HepG2 (cell line): Measurements from ENCODE around the gene IL16.

Source experiments
- EZH2 ChIP-seq: conservative IDR thresholded peaks from 2 replicates; pipeline ENCODE4 v1.6.1; 2012; ENCODE audit warnings: mild to moderate bottlenecking, low read depth, low read length, moderate library complexity
- POLR2AphosphoS2 ChIP-seq: IDR thresholded peaks from 2 replicates; pipeline ENCODE4 v1.6.1; 2011; ENCODE audit warnings: low read depth, low read length, improper control_type of control experiment

DNA sequence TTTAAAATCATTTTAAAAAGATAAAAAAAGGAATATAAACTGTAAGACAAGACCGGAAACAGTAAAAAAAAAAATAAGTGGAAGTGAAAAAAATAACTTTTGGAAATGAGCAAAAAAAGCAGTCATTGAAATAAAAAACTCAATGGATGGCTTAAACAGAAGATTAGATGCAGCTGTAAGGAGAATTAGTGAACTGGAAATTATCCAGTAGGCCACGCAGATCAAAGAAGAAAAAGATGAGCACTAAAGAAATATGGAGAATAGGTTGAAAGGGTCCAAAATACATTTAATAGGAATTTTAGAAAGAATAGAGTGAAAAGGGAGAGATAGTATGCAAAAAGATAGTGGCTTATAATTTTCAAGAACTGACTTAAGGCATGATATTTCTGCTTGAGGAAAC, 80.3 kb downstream of the IL16 start:
- TF ChIP-seq EZH2: no peak
- no peak for TF ChIP-seq POLR2AphosphoS2
